ENCODE data around the gene SIKE1.

GRCh38 chr1:114725230-114725629 lies 55.3 kb downstream of the SIKE1 start:
- TF ChIP-seq POLR2A (IDR thresholded peaks at IDR 0.05; ENCODE audit: low read depth, low read length) (no peak), TAF1 (IDR thresholded peaks at IDR 0.05; ENCODE audit: borderline replicate concordance, low read depth, low read length) (no peak)
